HCT116 (cell line): ENCODE results near the gene EIF2S3.
A peak's percentile ranks its signal among the peaks of the same experiment; 100 is the strongest.

ENCODE experiments used
- EGR1 ChIP-seq: IDR thresholded peaks from 2 replicates; pipeline ENCODE4 v1.6.1; 2012; ENCODE audit warnings: low read depth
- EZH2 ChIP-seq: fragments of 200-600 bp; sonication (generic); IDR thresholded peaks from 2 replicates; pipeline ENCODE4 v1.6.1; 2017; ENCODE audit warnings: antibody characterized with exemption, mixed run types
- EZH2phosphoT487 ChIP-seq: fragments of 200-600 bp; IDR thresholded peaks from 2 replicates; pipeline ENCODE4 v1.6.1; 2018; ENCODE audit warnings: antibody characterized with exemption, borderline replicate concordance
- POLR2A ChIP-seq: IDR thresholded peaks from 2 replicates; pipeline ENCODE4 v1.7.0; 2011; ENCODE audit warnings: borderline replicate concordance; ENCODE audit not compliant: insufficient read depth, insufficient read length; ENCODE audit errors: extremely low read depth
- POLR2AphosphoS5 ChIP-seq: IDR thresholded peaks from 2 replicates; pipeline ENCODE4 v1.6.1; 2011; ENCODE audit warnings: mild to moderate bottlenecking, low read depth, low read length, moderate library complexity
- RAD21 ChIP-seq: IDR thresholded peaks from 2 replicates; pipeline ENCODE4 v1.6.1; 2012; ENCODE audit warnings: low read depth, mild to moderate bottlenecking
- YY1 ChIP-seq: IDR thresholded peaks from 2 replicates; pipeline ENCODE4 v1.6.1; 2011; ENCODE audit warnings: low read length, low read depth, moderate library complexity, mild to moderate bottlenecking; ENCODE audit not compliant: insufficient replicate concordance; ENCODE audit errors: extremely low read depth
- ZFX ChIP-seq: fragments of 450-650 bp; IDR thresholded peaks from 2 replicates; pipeline ENCODE4 v1.6.1; 2017
- ZNF274 ChIP-seq: fragments of 200-500 bp; sonication (Bioruptor generic); IDR thresholded peaks from 2 replicates; pipeline ENCODE4 v1.6.1; 2014; ENCODE audit warnings: mild to moderate bottlenecking, low read depth, low read length, inconsistent platforms
- TF ChIP-seq, protein P1 (sequence below), 3 experiments: fragments of 200-600 bp in 1 of 3; sonication (generic) in 1 of 3; IDR thresholded peaks in 2 of 3; conservative IDR thresholded peaks in 1 of 3; 2 replicates each; pipeline ENCODE4 v1.5.1; 2012 to 2017; ENCODE audit warnings: low read depth in 2 of 3, low read length in 2 of 3, antibody characterized with exemption in 1 of 3, borderline replicate concordance in 1 of 3, control low read depth in 1 of 3, mild to moderate bottlenecking in 1 of 3, mixed read lengths in 1 of 3, mixed run types in 1 of 3, moderate library complexity in 1 of 3; ENCODE audit not compliant: insufficient read depth in 1 of 3
- TF ChIP-seq, protein P2 (sequence below): IDR thresholded peaks from 2 replicates; pipeline ENCODE4 v1.6.1; 2012
- TF ChIP-seq, protein P3 (sequence below): IDR thresholded peaks from 2 replicates; pipeline ENCODE4 v1.6.1; 2012; ENCODE audit warnings: low read depth

DNA sequence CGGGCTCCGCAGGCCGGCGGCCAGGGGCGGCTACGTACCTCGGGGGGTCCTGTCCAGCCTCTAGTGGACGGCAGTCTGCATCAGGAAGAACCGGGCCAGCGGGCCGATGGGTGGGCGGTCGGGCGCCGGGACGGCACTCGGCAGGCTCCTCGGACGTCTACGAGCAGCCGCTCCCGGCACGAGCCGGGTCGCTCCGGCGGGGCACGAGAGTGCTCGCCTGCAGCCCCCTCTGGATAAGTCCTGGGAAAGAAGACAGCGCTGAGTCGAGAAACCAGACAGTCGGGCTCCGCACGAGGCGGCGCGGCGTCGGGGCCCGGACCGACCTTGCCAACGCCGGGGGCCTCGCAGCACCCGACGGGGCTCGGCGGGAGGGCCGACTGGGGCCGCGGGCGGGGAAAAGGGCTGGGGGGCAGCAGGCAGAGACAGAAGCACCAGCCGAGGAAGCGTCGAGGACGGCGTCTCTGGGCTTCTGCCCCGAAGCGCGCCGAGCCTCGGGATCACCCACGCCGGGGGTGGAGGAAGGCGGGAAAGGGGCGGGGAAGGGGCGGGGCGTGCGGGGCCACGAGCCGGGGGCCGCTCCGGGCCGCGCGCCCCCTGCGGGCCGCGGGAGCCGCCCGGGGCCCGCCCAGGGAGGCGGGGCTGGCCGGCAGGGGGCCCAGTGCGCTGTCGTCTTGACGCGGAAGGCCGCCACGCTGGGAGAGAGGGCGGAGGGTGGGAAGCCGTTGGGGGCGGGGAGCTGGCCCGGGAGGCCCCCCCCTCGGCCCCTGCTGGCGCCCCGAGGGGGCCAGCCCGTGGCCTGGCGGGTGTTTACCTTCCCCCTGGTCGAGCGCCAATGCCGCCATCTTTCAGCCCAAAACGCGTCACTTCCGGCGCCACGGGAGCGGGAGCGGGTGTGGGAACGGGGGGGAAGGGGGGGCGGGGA, 29.7 kb upstream of the EIF2S3 start:
- TF ChIP-seq, protein P1, sequence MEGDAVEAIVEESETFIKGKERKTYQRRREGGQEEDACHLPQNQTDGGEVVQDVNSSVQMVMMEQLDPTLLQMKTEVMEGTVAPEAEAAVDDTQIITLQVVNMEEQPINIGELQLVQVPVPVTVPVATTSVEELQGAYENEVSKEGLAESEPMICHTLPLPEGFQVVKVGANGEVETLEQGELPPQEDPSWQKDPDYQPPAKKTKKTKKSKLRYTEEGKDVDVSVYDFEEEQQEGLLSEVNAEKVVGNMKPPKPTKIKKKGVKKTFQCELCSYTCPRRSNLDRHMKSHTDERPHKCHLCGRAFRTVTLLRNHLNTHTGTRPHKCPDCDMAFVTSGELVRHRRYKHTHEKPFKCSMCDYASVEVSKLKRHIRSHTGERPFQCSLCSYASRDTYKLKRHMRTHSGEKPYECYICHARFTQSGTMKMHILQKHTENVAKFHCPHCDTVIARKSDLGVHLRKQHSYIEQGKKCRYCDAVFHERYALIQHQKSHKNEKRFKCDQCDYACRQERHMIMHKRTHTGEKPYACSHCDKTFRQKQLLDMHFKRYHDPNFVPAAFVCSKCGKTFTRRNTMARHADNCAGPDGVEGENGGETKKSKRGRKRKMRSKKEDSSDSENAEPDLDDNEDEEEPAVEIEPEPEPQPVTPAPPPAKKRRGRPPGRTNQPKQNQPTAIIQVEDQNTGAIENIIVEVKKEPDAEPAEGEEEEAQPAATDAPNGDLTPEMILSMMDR (IDR thresholded peaks at IDR 0.05 in 2 of 3, conservative IDR thresholded peaks at IDR 0.05 in 1 of 3; ENCODE audit: borderline replicate concordance in 1 of 3, insufficient read depth in 1 of 3, low read depth in 2 of 3, low read length in 2 of 3) = no peak
- TF ChIP-seq ZFX (no peak; the same call in 1 of the 2 replicates), EZH2 (no peak), POLR2AphosphoS5 (peak; percentile 94), EGR1 (peak; percentile 75; the same call in 1 of the 2 replicates), ZNF274 (no peak), EZH2phosphoT487 (no peak), POLR2A (peak; percentile 86), RAD21 (no peak), YY1 (peak; percentile 82)
- TF ChIP-seq, protein P2, sequence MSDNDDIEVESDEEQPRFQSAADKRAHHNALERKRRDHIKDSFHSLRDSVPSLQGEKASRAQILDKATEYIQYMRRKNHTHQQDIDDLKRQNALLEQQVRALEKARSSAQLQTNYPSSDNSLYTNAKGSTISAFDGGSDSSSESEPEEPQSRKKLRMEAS = peak; percentile 40; the same call in 1 of the 2 replicates
- TF ChIP-seq, protein P3, sequence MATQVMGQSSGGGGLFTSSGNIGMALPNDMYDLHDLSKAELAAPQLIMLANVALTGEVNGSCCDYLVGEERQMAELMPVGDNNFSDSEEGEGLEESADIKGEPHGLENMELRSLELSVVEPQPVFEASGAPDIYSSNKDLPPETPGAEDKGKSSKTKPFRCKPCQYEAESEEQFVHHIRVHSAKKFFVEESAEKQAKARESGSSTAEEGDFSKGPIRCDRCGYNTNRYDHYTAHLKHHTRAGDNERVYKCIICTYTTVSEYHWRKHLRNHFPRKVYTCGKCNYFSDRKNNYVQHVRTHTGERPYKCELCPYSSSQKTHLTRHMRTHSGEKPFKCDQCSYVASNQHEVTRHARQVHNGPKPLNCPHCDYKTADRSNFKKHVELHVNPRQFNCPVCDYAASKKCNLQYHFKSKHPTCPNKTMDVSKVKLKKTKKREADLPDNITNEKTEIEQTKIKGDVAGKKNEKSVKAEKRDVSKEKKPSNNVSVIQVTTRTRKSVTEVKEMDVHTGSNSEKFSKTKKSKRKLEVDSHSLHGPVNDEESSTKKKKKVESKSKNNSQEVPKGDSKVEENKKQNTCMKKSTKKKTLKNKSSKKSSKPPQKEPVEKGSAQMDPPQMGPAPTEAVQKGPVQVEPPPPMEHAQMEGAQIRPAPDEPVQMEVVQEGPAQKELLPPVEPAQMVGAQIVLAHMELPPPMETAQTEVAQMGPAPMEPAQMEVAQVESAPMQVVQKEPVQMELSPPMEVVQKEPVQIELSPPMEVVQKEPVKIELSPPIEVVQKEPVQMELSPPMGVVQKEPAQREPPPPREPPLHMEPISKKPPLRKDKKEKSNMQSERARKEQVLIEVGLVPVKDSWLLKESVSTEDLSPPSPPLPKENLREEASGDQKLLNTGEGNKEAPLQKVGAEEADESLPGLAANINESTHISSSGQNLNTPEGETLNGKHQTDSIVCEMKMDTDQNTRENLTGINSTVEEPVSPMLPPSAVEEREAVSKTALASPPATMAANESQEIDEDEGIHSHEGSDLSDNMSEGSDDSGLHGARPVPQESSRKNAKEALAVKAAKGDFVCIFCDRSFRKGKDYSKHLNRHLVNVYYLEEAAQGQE = no peak
